Mesendoderm (in vitro differentiated cells): ENCODE results near the gene CHIT1.

Source experiments
- DNase-seq: peaks from one replicate; pipeline ENCODE4 v3.0.0; 2013
- H2AK5ac ChIP-seq: 2 replicates; pipeline ENCODE4 v1.6.1; 2013; ENCODE audit warnings: low read length, inconsistent platforms
- H2BK120ac ChIP-seq: 2 replicates; pipeline ENCODE4 v1.6.1; 2013; ENCODE audit warnings: low read depth, mild to moderate bottlenecking, low read length, moderate library complexity, mixed read lengths
- H2BK15ac ChIP-seq: replicated peaks from 2 replicates; pipeline ENCODE4 v1.6.1; 2013; ENCODE audit warnings: low read depth, mild to moderate bottlenecking, moderate library complexity
- H2BK5ac ChIP-seq: 2 replicates; pipeline ENCODE4 v1.6.1; 2013; ENCODE audit warnings: low read length, inconsistent platforms
- H3K18ac ChIP-seq: 2 replicates; pipeline ENCODE4 v1.6.1; 2013; ENCODE audit warnings: mild to moderate bottlenecking, low read length, mixed read lengths
- H3K23ac ChIP-seq: one replicate; pipeline ENCODE4 v1.6.1; 2013; ENCODE audit warnings: low read length
- H3K27ac ChIP-seq: 2 replicates; pipeline ENCODE4 v1.5.1; 2013; ENCODE audit warnings: low read depth, mild to moderate bottlenecking, inconsistent platforms, low read length, moderate library complexity
- H3K27me3 ChIP-seq: 2 replicates; pipeline ENCODE4 v1.6.1; 2013; ENCODE audit warnings: low read length, control low read depth, mild to moderate bottlenecking, inconsistent platforms; ENCODE audit not compliant: insufficient read depth, poor library complexity
- H3K36me3 ChIP-seq: 2 replicates; pipeline ENCODE4 v1.6.1; 2013; ENCODE audit warnings: low read length, inconsistent platforms; ENCODE audit not compliant: control insufficient read depth, insufficient read depth
- H3K4ac ChIP-seq: one replicate; pipeline ENCODE4 v1.6.1; 2013; ENCODE audit warnings: low read depth, mild to moderate bottlenecking, low read length, moderate library complexity
- H3K4me1 ChIP-seq: 2 replicates; pipeline ENCODE4 v1.6.1; 2013; ENCODE audit warnings: low read depth, low read length, inconsistent platforms; ENCODE audit not compliant: control insufficient read depth
- H3K4me2 ChIP-seq: 2 replicates; pipeline ENCODE4 v1.6.1; 2013; ENCODE audit warnings: low read length
- H3K4me3 ChIP-seq: 2 replicates; pipeline ENCODE4 v1.5.1; 2013; ENCODE audit warnings: mild to moderate bottlenecking, low read length
- H3K56ac ChIP-seq: one replicate; pipeline ENCODE4 v1.6.1; 2013; ENCODE audit warnings: low read length
- H3K79me1 ChIP-seq: 2 replicates; pipeline ENCODE4 v1.6.1; 2013; ENCODE audit warnings: low read length, inconsistent platforms
- H3K79me2 ChIP-seq: 2 replicates; pipeline ENCODE4 v1.6.1; 2013; ENCODE audit warnings: mild to moderate bottlenecking, low read length; ENCODE audit not compliant: control insufficient read depth, insufficient read depth
- H3K9ac ChIP-seq: 2 replicates; pipeline ENCODE4 v1.6.1; 2013; ENCODE audit warnings: low read length, inconsistent platforms
- H4K5ac ChIP-seq: one replicate; pipeline ENCODE4 v1.6.1; 2013; ENCODE audit warnings: low read length
- H4K8ac ChIP-seq: one replicate; pipeline ENCODE4 v1.6.1; 2013; ENCODE audit warnings: low read depth, mild to moderate bottlenecking, control low read depth, low read length, moderate library complexity
- WGBS: extraction: QIAGEN DNeasy Blood & Tissue Kit; methylation state at CpG from one replicate; pipeline ENCODE4 v1.1.7; 2013; ENCODE audit warnings: low lambda C conversion rate, missing lambda C conversion rate; ENCODE audit not compliant: insufficient coverage; ENCODE audit errors: extremely low coverage; 5-methylcytosine and 5-hydroxymethylcytosine counted together

CHIT1 gene

GRCh38 chr1:203206129-203206687, 23.3 kb downstream of the CHIT1 start:
- H3K9ac ChIP-seq: no peak overlapping the region
- H3K27ac ChIP-seq: no peak overlapping the region
- DNase-seq: peak; percentile 53
- H3K4me3 ChIP-seq: no peak overlapping the region
- no peak overlapping the region for H2BK120ac ChIP-seq
- no peak overlapping the region for H2BK5ac ChIP-seq
- H4K5ac ChIP-seq: no peak overlapping the region
- no peak overlapping the region for H2AK5ac ChIP-seq
- no peak overlapping the region for H4K8ac ChIP-seq
- H3K4me1 ChIP-seq: no peaks in the 10 kb centered on the region
- H3K56ac ChIP-seq: no peak overlapping the region
- H2BK15ac ChIP-seq: no peak overlapping the region
- H3K4me2 ChIP-seq: no peak overlapping the region
- H3K79me2 ChIP-seq: no peaks in the 10 kb centered on the region
- H3K79me1 ChIP-seq: no peaks in the 10 kb centered on the region
- no peak overlapping the region for H3K18ac ChIP-seq
- no peaks in the 10 kb centered on the region for H3K27me3 ChIP-seq
- H3K36me3 ChIP-seq: no peaks in the 10 kb centered on the region
- no peak overlapping the region for H3K4ac ChIP-seq
- no CpG with 5 or more reads among the region's 5 CpGs for WGBS
- no peak overlapping the region for H3K23ac ChIP-seq

GRCh38 chr1:203204756-203205155, 24.7 kb downstream of the CHIT1 start:
- H3K27ac ChIP-seq: no peak overlapping the region

GRCh38 chr1:203202431-203203245, 26.8 kb downstream of the CHIT1 start:
- Histone ChIP-seq H3K23ac (no peak overlapping the region), H3K27me3 (no peaks in the 10 kb centered on the region), H3K79me1 (no peaks in the 10 kb centered on the region), H3K79me2 (no peaks in the 10 kb centered on the region), H3K9ac (no peak overlapping the region), H3K36me3 (no peaks in the 10 kb centered on the region), H2BK120ac (no peak overlapping the region), H3K4me3 (no peak overlapping the region), H3K4ac (no peak overlapping the region), H3K27ac (no peak overlapping the region), H4K8ac (no peak overlapping the region), H4K5ac (no peak overlapping the region), H2AK5ac (no peak overlapping the region), H3K4me2 (no peak overlapping the region), H3K18ac (no peak overlapping the region), H3K4me1 (no peaks in the 10 kb centered on the region), H2BK5ac (no peak overlapping the region), H2BK15ac (no peak overlapping the region), H3K56ac (no peak overlapping the region)
- WGBS: no CpG with 5 or more reads among the region's 15 CpGs
- no peak for DNase-seq

More at GRCh38 chr1:203204756-203205155, 24.7 kb downstream of the CHIT1 start:
- H4K5ac ChIP-seq: no peak overlapping the region
- H3K4me3 ChIP-seq: no peak overlapping the region
- no peak overlapping the region for H3K4ac ChIP-seq
- H3K4me2 ChIP-seq: no peak overlapping the region
- no peaks in the 10 kb centered on the region for H3K79me2 ChIP-seq
- no peak overlapping the region for H3K18ac ChIP-seq
- no CpG with 5 or more reads among the region's 2 CpGs for WGBS
- no peak overlapping the region for H2BK120ac ChIP-seq
- H3K36me3 ChIP-seq: no peaks in the 10 kb centered on the region
- no peak overlapping the region for H2AK5ac ChIP-seq
- no peak overlapping the region for H3K9ac ChIP-seq
- no peak overlapping the region for H2BK5ac ChIP-seq
- no peak overlapping the region for H3K56ac ChIP-seq
- H3K27me3 ChIP-seq: no peaks in the 10 kb centered on the region
- DNase-seq: no peak
- no peaks in the 10 kb centered on the region for H3K79me1 ChIP-seq
- H4K8ac ChIP-seq: no peak overlapping the region
- H2BK15ac ChIP-seq: no peak overlapping the region
- H3K23ac ChIP-seq: no peak overlapping the region
- H3K4me1 ChIP-seq: no peaks in the 10 kb centered on the region

- Histone ChIP-seq H3K23ac (no peak overlapping the region), H4K5ac (no peak overlapping the region), H3K4me3 (no peak overlapping the region), H3K27ac (no peak overlapping the region), H3K36me3 (no peaks in the 10 kb centered on the region), H3K4ac (no peak overlapping the region), H3K18ac (no peak overlapping the region), H4K8ac (no peak overlapping the region), H3K79me2 (no peaks in the 10 kb centered on the region), H2BK120ac (no peak overlapping the region), H2BK5ac (no peak overlapping the region), H3K4me2 (no peak overlapping the region), H2BK15ac (no peak overlapping the region), H3K4me1 (peaks cover 4% of the 10 kb centered on the region), H3K56ac (no peak overlapping the region), H2AK5ac (no peak overlapping the region), H3K79me1 (no peaks in the 10 kb centered on the region), H3K27me3 (no peaks in the 10 kb centered on the region), H3K9ac (no peak overlapping the region)
- WGBS: no CpG with 5 or more reads among the region's 10 CpGs
- DNase-seq: no peak
Observed at GRCh38 chr1:203201516-203202205, 27.8 kb downstream of the CHIT1 start.

GRCh38 chr1:203200916-203201315, 28.6 kb downstream of the CHIT1 start:
- Histone ChIP-seq H3K27ac (no peak overlapping the region), H3K18ac (no peak overlapping the region), H3K36me3 (no peaks in the 10 kb centered on the region), H3K9ac (no peak overlapping the region), H3K79me1 (no peaks in the 10 kb centered on the region), H3K4me3 (no peak overlapping the region), H3K4ac (no peak overlapping the region), H3K56ac (no peak overlapping the region), H4K8ac (no peak overlapping the region), H3K4me2 (no peak overlapping the region), H3K79me2 (no peaks in the 10 kb centered on the region), H2BK5ac (no peak overlapping the region), H4K5ac (no peak overlapping the region), H2AK5ac (no peak overlapping the region), H3K23ac (no peak overlapping the region), H3K27me3 (no peaks in the 10 kb centered on the region), H2BK120ac (no peak overlapping the region), H3K4me1 (peaks cover 4% of the 10 kb centered on the region), H2BK15ac (no peak overlapping the region)
- WGBS: no CpG with 5 or more reads among the region's 1 CpG
- DNase-seq: no peak
